ENCODE data around the gene CADM2.
"Not testable (repeated sequence)": the region's sequence is repeated elsewhere in the genome, so short reads cannot be mapped to it uniquely, and the experiment has no call there.

Gene CADM2

GRCh38 chr3:85846940-85847339 lies 888.2 kb downstream of the CADM2 start:
- DNase-seq, result no peak

GRCh38 chr3:85851071-85851470 lies 892.3 kb downstream of the CADM2 start:
- no peak for DNase-seq

DNA sequence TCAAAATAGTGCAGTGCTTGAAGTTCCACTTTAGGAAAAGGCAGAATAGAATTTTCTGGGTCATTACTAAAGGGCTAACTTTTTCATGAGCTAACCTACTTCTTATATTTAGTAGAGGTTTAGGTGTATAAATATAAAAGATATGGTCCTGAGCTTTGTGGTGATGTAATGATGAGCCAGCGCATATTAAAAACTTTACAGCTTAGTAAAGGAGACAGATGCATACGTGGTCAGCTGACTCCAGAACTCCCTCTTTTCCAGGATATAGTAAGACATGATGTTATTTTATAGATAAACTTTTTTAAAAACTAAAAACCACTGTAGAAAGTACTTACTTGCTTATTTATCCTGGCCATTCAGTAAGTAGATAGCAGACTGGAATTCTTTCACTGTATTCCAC lies 895.0 kb downstream of the CADM2 start:
- no peak for DNase-seq

GRCh38 chr3:85862893-85863455 lies 904.2 kb downstream of the CADM2 start:
- no peak for DNase-seq

DNA sequence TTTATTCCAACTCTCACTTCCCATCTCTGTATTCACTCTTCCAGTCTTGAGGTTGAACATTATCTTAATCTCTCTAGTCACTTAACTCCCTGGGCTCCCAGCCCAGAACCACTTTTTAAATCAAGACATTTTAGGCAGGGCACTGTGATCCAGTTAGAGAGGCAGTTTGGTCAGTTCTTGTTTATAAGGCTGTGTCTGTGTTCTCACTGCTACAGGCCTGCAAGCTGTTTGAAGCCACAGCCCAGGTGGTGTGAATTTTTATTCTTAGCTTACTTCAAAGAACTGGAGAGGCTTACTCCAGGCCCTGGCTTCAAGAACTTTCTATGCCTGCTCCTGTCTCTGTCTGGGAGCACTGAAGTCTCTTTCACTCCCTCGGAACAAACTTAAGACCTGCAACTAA lies 906.1 kb downstream of the CADM2 start:
- no peak for DNase-seq

- no peak for DNase-seq
Measured at GRCh38 chr3:85867072-85867471, 908.3 kb downstream of the CADM2 start.

- no peak for DNase-seq
Measured at GRCh38 chr3:85875589-85875988, 916.8 kb downstream of the CADM2 start.

DNA sequence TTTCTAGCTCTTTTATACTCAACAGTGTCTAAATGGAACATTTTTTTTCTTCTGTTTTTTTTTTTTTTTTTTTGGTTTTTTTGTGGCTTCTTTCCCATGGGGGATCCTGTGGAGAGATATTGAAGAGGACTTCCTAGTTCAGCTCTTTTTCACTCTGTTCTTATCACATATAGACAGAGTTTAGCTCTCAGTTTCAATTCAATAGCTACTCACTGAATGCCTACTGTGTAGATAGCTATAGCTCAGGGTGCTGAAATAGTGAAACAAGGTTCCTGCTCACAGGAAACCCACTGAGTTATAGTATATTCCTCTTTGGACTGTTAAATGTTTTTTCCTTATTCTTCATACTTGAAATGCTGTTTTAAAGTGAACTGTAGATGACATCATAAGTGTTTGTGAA lies 918.8 kb downstream of the CADM2 start:
- DNase-seq, result no peak

DNA sequence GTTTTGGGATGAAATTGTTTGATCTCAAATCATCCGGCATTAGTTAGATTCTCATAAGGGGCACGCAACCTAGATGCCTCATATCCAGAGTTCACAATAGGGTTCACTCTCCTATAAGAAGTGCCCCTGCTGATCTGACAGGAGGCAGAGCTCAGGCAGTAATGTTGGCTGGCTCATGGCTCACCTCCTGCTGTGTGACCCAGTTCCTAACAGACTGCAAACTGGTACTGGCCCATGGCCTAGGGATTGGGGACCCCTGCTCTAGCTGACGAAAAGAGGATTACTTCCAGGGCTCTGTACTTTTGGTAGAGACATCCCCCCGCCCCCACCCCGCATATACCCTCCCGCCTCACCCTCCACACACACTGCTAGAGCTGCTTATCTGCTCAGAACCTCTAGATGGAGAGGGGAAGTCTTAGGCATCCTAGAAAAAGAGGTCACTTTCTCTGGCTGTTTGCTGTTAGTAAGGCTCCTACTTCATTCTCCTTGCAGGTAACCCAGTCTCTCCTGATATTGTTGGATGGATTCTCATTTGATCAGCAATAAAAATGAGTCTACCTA lies 923.1 kb downstream of the CADM2 start:
- DNase-seq, result no peak

- no peak for DNase-seq
Measured at GRCh38 chr3:85890043-85890555, 931.3 kb downstream of the CADM2 start.

DNA sequence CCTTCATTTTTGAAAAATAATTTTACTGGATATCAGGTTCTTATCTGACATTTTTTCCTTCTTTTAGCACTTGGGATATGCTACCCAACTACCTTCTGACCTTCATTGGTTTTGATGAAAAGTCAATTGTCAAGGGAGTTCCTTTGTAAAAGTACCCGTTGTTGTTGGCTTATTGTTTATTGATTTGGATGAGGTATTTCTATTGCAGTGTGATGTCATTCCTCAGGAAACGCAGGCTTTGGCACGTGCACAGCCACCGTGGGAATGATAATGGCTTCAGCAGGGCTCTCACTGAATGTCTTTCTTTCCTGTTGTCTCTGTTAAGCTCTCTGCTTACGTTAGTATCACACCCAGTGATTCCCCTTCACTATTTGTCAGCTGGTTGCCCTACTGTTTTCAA lies 944.6 kb downstream of the CADM2 start:
- no peak for DNase-seq

- no peak for DNase-seq
Measured at GRCh38 chr3:85912980-85913379, 954.2 kb downstream of the CADM2 start.

- DNase-seq, result no peak
Measured at GRCh38 chr3:85922374-85922773, 963.6 kb downstream of the CADM2 start.

GRCh38 chr3:85930718-85931117 lies 971.9 kb downstream of the CADM2 start:
- no peak for DNase-seq

DNA sequence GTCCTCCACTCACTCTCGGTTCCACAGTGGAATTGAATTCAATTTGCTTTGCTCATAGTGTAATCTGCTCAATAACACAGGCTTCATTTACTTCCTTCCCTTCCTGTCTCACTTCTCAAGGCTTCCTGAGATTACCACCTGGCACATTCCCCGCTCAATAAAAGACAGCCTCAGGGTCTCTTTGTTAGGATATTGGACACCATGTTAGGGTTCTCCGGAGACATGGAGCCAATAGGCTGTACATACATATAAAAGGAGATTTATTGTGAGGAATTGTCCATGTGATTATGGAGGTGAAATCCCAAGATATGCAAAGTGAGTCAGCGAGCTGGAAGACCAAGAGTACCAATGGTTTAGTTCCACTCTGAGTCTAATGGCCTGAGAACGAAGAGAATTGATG lies 974.5 kb downstream of the CADM2 start:
- no peak for DNase-seq

GRCh38 chr3:85935171-85935570 lies 976.4 kb downstream of the CADM2 start:
- no peak for DNase-seq

- DNase-seq, result no peak
Measured at GRCh38 chr3:85939074-85939482, 980.3 kb downstream of the CADM2 start.

- no peak for DNase-seq
Measured at GRCh38 chr3:85950435-85950834, 991.6 kb downstream of the CADM2 start.

DNA sequence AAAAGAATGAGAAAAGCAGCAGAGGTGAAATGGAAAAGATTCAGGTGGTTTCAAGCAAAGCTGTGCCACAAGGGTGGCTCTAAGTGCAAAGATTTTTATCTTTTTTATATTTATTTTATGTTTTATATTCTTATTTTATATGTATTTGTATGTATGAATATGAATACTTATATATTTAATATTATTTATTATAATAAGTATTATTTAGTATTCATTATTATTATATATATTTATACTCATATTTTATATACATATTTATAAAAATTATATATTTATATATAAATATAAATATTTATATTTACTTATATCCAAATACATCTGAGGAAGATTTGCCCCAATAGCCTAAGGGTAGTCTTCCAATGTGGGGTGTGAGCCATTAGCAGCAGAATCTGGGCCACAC lies 1002.0 kb downstream of the CADM2 start:
- no peak for DNase-seq

GRCh38 chr3:85977615-85978338 lies 1019.0 kb downstream of the CADM2 start:
- DNase-seq, result no peak

GRCh38 chr3:85979034-85979433 lies 1020.2 kb downstream of the CADM2 start:
- no peak for DNase-seq

DNA sequence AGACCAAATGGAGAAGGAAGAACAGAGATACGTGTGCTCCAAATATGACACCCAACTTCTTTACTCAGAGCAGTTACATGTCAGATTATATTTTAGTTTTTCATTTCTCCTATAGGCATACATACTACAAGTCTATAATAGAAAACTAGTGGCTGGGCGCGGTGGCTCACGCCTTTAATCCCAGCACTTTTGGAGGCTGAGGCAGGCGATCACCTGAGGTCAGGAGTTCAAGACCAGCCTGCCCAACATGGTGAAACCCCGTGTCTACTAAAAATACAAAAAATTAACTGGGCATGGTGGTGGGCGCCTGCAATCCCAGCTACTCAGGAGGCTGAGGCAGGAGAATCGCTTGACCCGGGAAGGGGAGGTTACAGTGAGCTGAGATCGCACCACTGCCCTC lies 1030.8 kb downstream of the CADM2 start:
- not testable (repeated sequence) for DNase-seq

DNA sequence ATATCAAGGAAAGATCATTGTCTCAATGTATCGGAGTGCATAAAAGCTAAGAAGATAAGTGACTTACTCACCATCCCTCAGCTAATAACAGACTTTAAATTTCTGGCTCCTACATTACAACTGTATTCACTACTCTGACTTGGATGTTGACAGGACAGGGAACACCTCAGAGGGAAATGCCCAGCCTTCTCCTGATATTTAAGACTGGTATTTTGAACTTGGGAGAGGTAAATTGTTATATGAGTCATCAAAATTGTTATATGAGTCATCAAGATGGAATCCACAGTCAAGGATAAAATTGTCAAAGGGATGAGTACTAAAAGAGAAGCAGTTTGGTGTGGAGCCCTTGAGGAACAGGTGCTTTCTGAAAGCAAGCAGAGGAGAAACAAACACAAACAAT lies 1070.8 kb downstream of the CADM2 start:
- no peak for DNase-seq

- no peak for DNase-seq
Measured at GRCh38 chr3:86037916-86038315, 1079.1 kb downstream of the CADM2 start.

Measured in hematopoietic multipotent progenitor cell treated with erythropoietin and hydrocortisone succinate and interleukin-3 and kit ligand, for 4 days (in vitro differentiated cells).